Astrocyte (in vitro differentiated cells and primary cell): ENCODE results near the gene SMAD1. TPM values are rescaled to one million over a fixed set of nuclear protein-coding genes. Genes with fewer than 3 reads are reported as not detected.
A peak's percentile ranks its signal among the peaks of the same experiment; 100 is the strongest.

Experiments
- DNase-seq: peaks from one replicate; pipeline ENCODE4 v3.0.0-alpha.2; 2010; ENCODE audit warnings: low read depth
- FAIRE-seq: peaks from 2 replicates; lab custom pipeline; 2011; peaks lifted over from hg19 to GRCh38; lab: Jason Lieb, UNC
- H2AFZ ChIP-seq: 2 replicates; pipeline ENCODE4 v1.6.0; 2012; ENCODE audit warnings: low read depth, low read length, inconsistent platforms
- H3K27ac ChIP-seq: 2 replicates; pipeline ENCODE4 v1.5.1; 2011; ENCODE audit warnings: low read depth, low read length, inconsistent platforms
- H3K27me3 ChIP-seq: 2 replicates; pipeline ENCODE4 v1.6.0; 2011; ENCODE audit warnings: low read length, inconsistent platforms; ENCODE audit not compliant: insufficient read depth
- H3K36me3 ChIP-seq: 2 replicates; pipeline ENCODE4 v1.5.1; 2011; ENCODE audit warnings: low read length, inconsistent platforms; ENCODE audit not compliant: insufficient read depth
- H3K4me1 ChIP-seq: 2 replicates; pipeline ENCODE4 v1.5.1; 2011; ENCODE audit warnings: low read length, inconsistent platforms; ENCODE audit not compliant: insufficient read depth
- H3K4me2 ChIP-seq: 2 replicates; pipeline ENCODE4 v1.6.0; 2012; ENCODE audit warnings: low read length, inconsistent platforms
- H3K4me3 ChIP-seq: 2 replicates; pipeline ENCODE4 v1.5.1; 2011; ENCODE audit warnings: low read depth, mild to moderate bottlenecking, low read length, inconsistent platforms; ENCODE audit not compliant: insufficient read depth
- H3K79me2 ChIP-seq: 2 replicates; pipeline ENCODE4 v1.6.0; 2012; ENCODE audit warnings: mild to moderate bottlenecking, low read length, inconsistent platforms; ENCODE audit not compliant: insufficient read depth
- H3K9ac ChIP-seq: 2 replicates; pipeline ENCODE4 v1.6.0; 2012; ENCODE audit warnings: mild to moderate bottlenecking, low read length, inconsistent platforms
- H3K9me3 ChIP-seq: 2 replicates; pipeline ENCODE4 v1.5.1; 2012; ENCODE audit warnings: low read depth, mild to moderate bottlenecking, low read length, inconsistent platforms; ENCODE audit not compliant: insufficient read depth
- H4K20me1 ChIP-seq: 2 replicates; pipeline ENCODE4 v1.6.0; 2012; ENCODE audit warnings: low read length, inconsistent platforms; ENCODE audit not compliant: insufficient read depth
- H3K27ac Mint-ChIP-seq: one replicate; pipeline ENCODE4 v1.8.0; 2021; ENCODE audit warnings: mild to moderate bottlenecking, mixed read lengths; ENCODE audit not compliant: unreplicated experiment
- H3K27me3 Mint-ChIP-seq: one replicate; pipeline ENCODE4 v1.8.0; 2021; ENCODE audit warnings: low read depth, mixed read lengths; ENCODE audit not compliant: unreplicated experiment
- H3K36me3 Mint-ChIP-seq: one replicate; pipeline ENCODE4 v1.8.0; 2021; ENCODE audit warnings: low read depth, mixed read lengths; ENCODE audit not compliant: unreplicated experiment
- H3K4me1 Mint-ChIP-seq: one replicate; pipeline ENCODE4 v1.8.0; 2021; ENCODE audit warnings: low read depth, mixed read lengths; ENCODE audit not compliant: unreplicated experiment
- H3K4me3 Mint-ChIP-seq: one replicate; pipeline ENCODE4 v1.8.0; 2021; ENCODE audit warnings: mild to moderate bottlenecking, moderate library complexity, mixed read lengths; ENCODE audit not compliant: unreplicated experiment
- H3K9me3 Mint-ChIP-seq: one replicate; pipeline ENCODE4 v1.8.0; 2021; ENCODE audit warnings: mild to moderate bottlenecking, mixed read lengths; ENCODE audit not compliant: unreplicated experiment
- EZH2 ChIP-seq: IDR thresholded peaks from 2 replicates; pipeline ENCODE4 v1.6.1; 2012; ENCODE audit warnings: mild to moderate bottlenecking, low read length, inconsistent platforms; ENCODE audit not compliant: insufficient read depth
- total RNA-seq: library from RNA; stranded (reverse); gene quantifications from 2 replicates; pipeline ENCODE4 v1.2.1, GENCODE V29; 2021
- TF ChIP-seq, protein P1 (sequence below): IDR thresholded peaks from 2 replicates; pipeline ENCODE4 v1.5.1; 2011; ENCODE audit warnings: low read depth, mild to moderate bottlenecking, inconsistent platforms, low read length, moderate library complexity; ENCODE audit not compliant: insufficient read depth

The SMAD1 gene
- total RNA-seq, 1 donor from 2014 or later, result 29.6 TPM

DNA sequence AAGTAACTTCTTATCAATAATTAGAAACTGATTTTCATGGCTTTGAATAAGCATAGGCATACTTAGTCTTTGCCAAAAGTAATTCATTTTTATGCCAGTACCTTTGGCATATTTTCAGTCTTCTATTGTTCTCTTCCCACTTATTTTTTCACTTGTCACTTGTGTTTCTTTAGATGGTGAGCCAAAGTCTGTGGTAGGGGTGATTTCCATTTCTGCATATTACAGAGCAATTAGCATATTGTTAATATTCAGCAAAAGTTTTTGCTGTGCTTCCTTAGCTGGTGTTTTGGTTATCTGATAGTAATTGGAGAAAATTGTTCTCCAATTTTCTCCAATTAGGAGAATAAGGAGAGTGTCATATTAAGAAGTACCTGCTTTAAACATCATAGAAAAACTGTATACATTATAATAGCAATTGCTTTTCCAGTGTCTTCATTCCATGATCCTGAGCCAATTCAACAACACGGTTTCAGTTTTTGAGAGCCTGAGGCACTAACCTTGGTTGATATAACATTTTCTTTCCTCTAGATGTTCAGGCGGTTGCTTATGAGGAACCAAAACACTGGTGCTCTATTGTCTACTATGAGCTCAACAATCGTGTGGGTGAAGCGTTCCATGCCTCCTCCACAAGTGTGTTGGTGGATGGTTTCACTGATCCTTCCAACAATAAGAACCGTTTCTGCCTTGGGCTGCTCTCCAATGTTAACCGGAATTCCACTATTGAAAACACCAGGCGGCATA lies 64.7 kb downstream of the SMAD1 start:
- no peak for FAIRE-seq
- Mint-ChIP-seq H3K4me1 (peaks cover 30% of the 10 kb centered on the region), H3K27me3 (no peaks in the 10 kb centered on the region), H3K4me3 (peak overlapping the region; percentile 55), H3K36me3 (peaks cover 6% of the 10 kb centered on the region), H3K27ac (peak overlapping the region; percentile 94), H3K9me3 (no peaks in the 10 kb centered on the region)
- peak overlapping the region; percentile 21 for H3K9ac ChIP-seq
- H3K27ac ChIP-seq, result peak overlapping the region; percentile 67
- peak overlapping the region; percentile 25 for H3K4me3 ChIP-seq
- H4K20me1 ChIP-seq, result no peaks in the 10 kb centered on the region
- H3K79me2 ChIP-seq, result no peaks in the 10 kb centered on the region
- H3K4me2 ChIP-seq, result peak overlapping the region; percentile 64
- no peaks in the 10 kb centered on the region for H3K27me3 ChIP-seq
- TF ChIP-seq, protein P1, sequence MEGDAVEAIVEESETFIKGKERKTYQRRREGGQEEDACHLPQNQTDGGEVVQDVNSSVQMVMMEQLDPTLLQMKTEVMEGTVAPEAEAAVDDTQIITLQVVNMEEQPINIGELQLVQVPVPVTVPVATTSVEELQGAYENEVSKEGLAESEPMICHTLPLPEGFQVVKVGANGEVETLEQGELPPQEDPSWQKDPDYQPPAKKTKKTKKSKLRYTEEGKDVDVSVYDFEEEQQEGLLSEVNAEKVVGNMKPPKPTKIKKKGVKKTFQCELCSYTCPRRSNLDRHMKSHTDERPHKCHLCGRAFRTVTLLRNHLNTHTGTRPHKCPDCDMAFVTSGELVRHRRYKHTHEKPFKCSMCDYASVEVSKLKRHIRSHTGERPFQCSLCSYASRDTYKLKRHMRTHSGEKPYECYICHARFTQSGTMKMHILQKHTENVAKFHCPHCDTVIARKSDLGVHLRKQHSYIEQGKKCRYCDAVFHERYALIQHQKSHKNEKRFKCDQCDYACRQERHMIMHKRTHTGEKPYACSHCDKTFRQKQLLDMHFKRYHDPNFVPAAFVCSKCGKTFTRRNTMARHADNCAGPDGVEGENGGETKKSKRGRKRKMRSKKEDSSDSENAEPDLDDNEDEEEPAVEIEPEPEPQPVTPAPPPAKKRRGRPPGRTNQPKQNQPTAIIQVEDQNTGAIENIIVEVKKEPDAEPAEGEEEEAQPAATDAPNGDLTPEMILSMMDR, result no peak
- no peak for TF ChIP-seq EZH2
- H3K9me3 ChIP-seq, result no peaks in the 10 kb centered on the region
- H3K36me3 ChIP-seq, result peaks cover 8% of the 10 kb centered on the region
- peak overlapping the region; percentile 22 for H2AFZ ChIP-seq
- peaks cover 22% of the 10 kb centered on the region for H3K4me1 ChIP-seq
- DNase-seq, result peak; percentile 76

DNA sequence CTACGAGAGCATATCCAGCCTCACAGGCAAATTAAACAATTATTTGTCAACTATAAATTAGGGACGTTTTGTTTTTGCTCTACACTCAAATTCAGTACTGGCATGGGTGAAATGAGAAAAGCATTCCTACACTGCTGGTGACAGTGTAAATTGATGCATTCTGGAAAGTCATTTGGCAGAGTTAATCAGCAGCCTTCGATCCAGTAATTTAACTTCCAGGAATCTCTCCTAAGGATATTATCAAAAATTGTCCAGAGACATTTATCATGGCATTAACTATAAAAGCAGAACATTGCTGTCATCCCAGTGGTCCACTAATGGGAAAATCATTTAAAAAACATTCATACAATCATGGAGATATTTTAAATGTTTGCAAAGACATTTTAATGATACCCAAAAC lies 70.0 kb downstream of the SMAD1 start:
- TF ChIP-seq, protein P1, result no peak
- TF ChIP-seq EZH2, result no peak
- H3K4me3 ChIP-seq, result no peak overlapping the region
- Mint-ChIP-seq H3K4me3 (no peak overlapping the region), H3K27me3 (no peaks in the 10 kb centered on the region), H3K4me1 (peaks cover 5% of the 10 kb centered on the region), H3K36me3 (peaks cover 13% of the 10 kb centered on the region), H3K9me3 (peaks cover 4% of the 10 kb centered on the region), H3K27ac (no peak overlapping the region)
- no peak for DNase-seq
- FAIRE-seq, result no peak
- no peak overlapping the region for H3K4me2 ChIP-seq
- H3K9me3 ChIP-seq, result no peaks in the 10 kb centered on the region
- peaks cover 2% of the 10 kb centered on the region for H3K4me1 ChIP-seq
- H3K36me3 ChIP-seq, result peaks cover 12% of the 10 kb centered on the region
- H3K27ac ChIP-seq, result no peak overlapping the region
- H4K20me1 ChIP-seq, result no peaks in the 10 kb centered on the region
- no peak overlapping the region for H3K9ac ChIP-seq
- no peak overlapping the region for H2AFZ ChIP-seq
- H3K79me2 ChIP-seq, result no peaks in the 10 kb centered on the region
- H3K27me3 ChIP-seq, result no peaks in the 10 kb centered on the region

DNA sequence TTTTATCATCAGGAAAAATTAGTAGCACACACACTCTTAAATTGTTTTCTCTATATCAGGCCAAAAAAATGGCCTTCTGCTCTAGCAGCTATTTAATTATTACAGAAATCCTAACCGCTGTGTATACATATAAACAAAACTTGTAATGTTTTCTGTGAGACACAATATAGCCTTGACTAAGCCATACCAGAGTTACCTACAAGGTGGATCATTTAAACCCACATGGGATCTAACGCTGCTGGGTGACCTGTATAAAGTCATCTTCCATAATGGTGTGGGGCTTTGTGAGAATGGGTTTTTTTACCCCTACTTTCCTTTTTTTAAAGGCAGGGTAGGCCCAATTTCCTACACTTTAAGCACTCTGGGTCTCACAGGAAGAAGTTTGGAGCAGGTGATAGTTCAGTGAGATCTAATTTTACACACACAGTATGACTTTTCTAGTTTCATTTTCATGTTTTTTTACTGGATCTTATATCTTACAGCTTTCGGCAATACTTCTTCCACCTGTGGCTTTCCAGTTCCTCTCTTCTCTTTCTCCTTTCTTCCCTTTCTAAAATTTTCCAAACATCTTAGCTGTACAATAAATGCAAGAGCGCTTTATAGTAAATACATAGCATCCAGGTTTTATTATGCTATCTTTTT lies 70.6 kb downstream of the SMAD1 start:
- Mint-ChIP-seq H3K4me1 (no peaks in the 10 kb centered on the region), H3K27ac (peak overlapping the region; percentile 3)

More for the DNA sequence above, 70.6 kb downstream of the SMAD1 start:
- DNase-seq (no peak), FAIRE-seq (no peak)
- H3K9me3 ChIP-seq, result no peaks in the 10 kb centered on the region
- Mint-ChIP-seq H3K9me3 (peaks cover 5% of the 10 kb centered on the region), H3K4me3 (no peak overlapping the region), H3K36me3 (peaks cover 17% of the 10 kb centered on the region), H3K27me3 (no peaks in the 10 kb centered on the region)
- H3K27ac ChIP-seq, result no peak overlapping the region
- no peak overlapping the region for H3K4me3 ChIP-seq
- H3K79me2 ChIP-seq, result no peaks in the 10 kb centered on the region
- no peak overlapping the region for H3K9ac ChIP-seq
- no peaks in the 10 kb centered on the region for H3K4me1 ChIP-seq
- no peak overlapping the region for H3K4me2 ChIP-seq
- no peaks in the 10 kb centered on the region for H3K27me3 ChIP-seq
- no peak overlapping the region for H2AFZ ChIP-seq
- peaks cover 7% of the 10 kb centered on the region for H3K36me3 ChIP-seq
- no peaks in the 10 kb centered on the region for H4K20me1 ChIP-seq
- no peak for TF ChIP-seq EZH2
- TF ChIP-seq, protein P1, result no peak
